RPMI8226 (cell line): ENCODE measurements around the gene FRAS1.
"Not testable (repeated sequence)": the region's sequence is repeated elsewhere in the genome, so short reads cannot be mapped to it uniquely, and the experiment has no call there.

Experiments
- DNase-seq: peaks from one replicate; pipeline ENCODE4 v3.0.0-alpha.2; 2015

Gene FRAS1

GRCh38 chr4:78396613-78397291 is 339.6 kb downstream of the FRAS1 start:
- no peak for DNase-seq

DNA sequence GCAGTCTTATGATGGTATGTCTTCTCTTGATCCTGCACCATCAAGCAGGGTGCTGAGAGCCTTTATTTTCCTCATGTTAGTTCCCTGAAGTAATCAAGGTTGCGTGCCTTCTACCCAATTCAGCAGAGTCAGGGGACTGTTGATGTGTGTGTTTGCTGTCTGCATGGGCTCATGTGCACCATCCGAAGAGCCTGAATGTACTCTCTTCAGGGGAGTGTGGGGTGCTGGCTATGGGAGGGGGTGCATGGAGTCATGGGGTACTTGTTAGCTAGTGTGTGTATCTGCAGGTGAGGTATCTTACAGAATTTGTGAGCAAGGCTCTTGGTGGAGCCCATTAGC is 340.1 kb downstream of the FRAS1 start:
- DNase-seq = no peak

DNA sequence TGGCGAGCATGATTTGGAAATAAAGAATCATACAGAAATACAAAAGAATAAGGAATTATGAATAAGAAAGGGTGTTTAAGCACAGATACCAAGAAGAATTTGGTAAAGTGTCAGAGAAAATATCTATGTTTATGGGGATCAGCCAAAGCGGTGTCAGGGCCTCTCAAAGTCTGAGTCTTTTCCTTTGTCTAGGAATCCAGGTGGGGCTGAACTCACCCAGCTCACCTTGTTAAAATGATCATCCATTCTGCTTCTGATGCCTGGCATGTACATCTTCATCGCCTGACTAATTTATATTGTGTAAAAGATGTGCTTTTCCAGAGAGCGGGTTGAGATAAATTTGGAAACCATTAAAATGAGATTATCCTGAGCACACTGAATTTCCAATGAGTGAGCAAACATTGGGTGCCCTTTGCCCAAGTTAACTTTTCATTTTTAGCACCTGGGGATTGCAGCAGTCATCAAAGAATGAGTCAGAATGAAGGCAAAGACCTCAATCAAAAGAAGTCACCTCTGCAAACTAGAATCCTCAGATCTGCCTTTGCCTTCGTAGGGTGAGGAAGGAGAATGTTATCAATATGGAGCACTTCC is 352.6 kb downstream of the FRAS1 start:
- DNase-seq = no peak

DNA sequence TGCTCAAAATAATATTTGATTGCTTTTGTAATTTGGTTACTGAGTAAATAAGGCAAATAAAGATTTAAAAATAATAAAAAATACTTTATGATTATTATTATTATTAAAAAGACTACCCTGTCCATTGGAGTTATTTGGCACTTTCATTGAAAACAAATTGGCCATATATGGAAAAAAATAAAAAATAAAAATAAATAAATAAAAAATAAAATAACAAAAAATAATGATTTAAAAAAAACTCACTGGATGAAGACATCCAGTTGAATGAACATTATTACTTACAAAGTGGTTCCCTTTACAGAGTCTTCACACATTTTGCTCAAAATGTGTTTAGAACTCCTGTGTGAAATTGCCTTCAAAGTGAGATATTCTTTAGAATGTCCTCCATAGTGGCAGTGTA is 353.1 kb downstream of the FRAS1 start:
- no peak for DNase-seq

DNA sequence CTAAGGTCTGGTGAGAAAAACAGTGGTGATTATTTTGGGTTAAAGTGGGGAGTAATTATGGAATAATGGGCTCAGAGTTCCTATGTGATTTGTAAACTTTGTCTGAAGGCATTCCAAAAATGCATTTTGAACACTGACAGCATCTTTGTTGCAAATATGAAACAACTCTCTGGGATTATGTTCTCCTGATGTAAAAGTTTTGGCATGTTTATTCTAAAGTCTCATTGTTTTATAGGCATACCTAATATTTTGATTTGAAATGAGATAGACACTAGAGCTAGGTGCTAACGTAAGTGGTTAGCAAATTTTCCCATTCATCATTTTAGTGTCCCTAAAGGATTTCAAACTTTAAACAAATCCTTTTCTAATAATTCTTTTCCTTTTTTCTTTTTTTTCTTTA is 353.6 kb downstream of the FRAS1 start:
- no peak for DNase-seq

DNA sequence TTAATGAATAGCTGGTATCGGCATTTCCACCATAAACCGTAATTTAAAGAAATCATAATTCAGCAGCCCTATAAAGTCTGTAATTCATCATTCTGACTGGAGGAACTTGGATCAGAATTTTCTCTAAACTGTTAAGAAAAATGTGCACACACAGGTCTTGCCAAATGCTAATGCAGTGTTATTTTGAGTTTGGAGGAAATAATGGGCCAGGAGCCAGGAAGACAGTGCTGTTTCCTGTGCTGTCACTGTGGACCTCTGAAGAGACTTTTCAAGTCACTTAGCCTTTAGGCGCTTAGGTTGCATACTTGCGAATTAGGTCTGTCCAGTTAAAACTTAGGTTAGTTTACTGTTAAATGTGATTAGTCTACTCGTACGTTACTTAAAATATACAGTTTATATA is 357.0 kb downstream of the FRAS1 start:
- DNase-seq = peak; percentile 9

DNA sequence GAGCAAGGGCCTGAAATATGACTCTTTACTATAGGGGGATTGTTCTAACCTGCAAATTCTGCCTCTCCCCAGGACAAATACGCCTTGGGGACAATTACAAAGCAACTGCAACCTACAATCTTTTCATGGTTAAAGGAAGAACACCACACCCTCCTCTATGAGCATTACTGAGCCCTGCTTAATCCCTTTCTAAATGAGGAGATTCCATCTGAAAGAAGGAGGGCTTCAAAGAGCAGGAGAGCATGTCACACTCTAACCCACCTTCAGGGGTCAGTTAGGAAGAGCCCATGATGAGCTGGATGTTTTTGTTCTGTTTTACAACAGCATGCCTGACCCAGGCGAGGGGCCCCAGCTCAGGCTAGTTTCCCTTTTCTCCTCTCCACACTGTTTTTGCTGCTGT is 360.5 kb downstream of the FRAS1 start:
- no peak for DNase-seq

GRCh38 chr4:78418406-78418805 is 361.3 kb downstream of the FRAS1 start:
- DNase-seq = no peak

- DNase-seq = no peak
Observed at GRCh38 chr4:78423790-78424189, 366.7 kb downstream of the FRAS1 start.

DNA sequence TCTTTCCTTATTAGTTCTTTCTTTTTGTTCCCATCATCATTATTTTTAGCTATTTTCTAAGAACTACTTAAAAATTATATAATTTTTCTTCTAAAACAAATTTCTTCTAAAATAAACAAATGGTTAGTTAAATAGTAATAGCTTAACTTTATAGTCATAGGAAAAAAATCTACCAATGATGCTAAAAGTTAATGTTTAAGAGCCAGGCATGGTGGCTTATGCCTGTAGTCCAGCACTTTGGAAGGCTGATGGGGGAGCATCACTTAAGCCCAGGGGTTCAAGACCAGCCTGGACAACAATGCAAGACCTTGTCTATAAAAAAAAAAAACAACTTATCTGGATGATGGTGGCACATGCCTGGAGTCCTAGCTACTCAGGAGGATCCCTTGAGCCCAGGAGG is 367.3 kb downstream of the FRAS1 start:
- no peak for DNase-seq

GRCh38 chr4:78426972-78427371 is 369.8 kb downstream of the FRAS1 start:
- DNase-seq = no peak

DNA sequence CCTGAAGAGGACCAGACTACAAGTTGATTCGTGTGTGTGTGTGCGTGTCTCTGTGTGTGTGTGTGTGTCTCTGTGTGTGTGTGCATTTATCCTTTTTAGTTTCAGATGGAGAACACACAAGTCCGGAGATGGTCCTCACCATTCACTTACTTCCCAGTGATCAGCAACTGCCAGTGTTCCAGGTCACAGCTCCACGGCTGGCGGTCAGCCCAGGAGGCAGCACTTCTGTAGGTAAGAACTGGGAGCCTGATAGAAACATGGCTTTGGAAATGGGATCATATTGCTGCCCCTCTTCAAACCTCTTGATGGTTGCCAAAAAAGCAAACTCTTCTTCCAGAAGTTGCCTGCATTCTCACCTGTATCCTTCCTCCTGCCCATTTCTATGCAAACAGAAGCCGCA is 371.9 kb downstream of the FRAS1 start:
- DNase-seq = no peak

- no peak for DNase-seq
Observed at GRCh38 chr4:78432896-78433295, 375.8 kb downstream of the FRAS1 start.

GRCh38 chr4:78437608-78438088 is 380.5 kb downstream of the FRAS1 start:
- DNase-seq = no peak

GRCh38 chr4:78439328-78439727 is 382.2 kb downstream of the FRAS1 start:
- DNase-seq = no peak

GRCh38 chr4:78441756-78442155 is 384.6 kb downstream of the FRAS1 start:
- no peak for DNase-seq

- no peak for DNase-seq
Observed at GRCh38 chr4:78446619-78447018, 389.5 kb downstream of the FRAS1 start.

- DNase-seq = no peak
Observed at GRCh38 chr4:78451407-78451806, 394.3 kb downstream of the FRAS1 start.

DNA sequence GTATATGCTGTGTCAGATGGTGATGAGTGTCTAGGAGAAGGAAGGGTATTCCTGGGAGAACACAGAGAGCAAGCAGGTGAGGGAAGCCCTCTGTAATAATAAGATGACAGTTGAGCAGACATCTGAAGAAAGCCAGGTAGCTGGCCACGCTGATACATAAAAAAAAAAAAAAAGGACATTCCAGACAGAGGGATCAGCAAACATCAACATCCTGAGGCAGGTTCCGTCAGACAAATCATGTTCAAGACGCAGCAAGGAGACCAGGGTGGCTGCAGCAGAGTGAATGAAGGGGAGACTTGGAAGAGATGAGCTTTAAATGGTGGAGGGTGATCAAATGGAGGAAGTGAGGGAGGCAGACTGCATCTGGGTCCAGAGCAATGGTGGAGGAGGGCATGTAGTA is 396.9 kb downstream of the FRAS1 start:
- no peak for DNase-seq

- DNase-seq = no peak
Observed at GRCh38 chr4:78457751-78458150, 400.6 kb downstream of the FRAS1 start.

DNA sequence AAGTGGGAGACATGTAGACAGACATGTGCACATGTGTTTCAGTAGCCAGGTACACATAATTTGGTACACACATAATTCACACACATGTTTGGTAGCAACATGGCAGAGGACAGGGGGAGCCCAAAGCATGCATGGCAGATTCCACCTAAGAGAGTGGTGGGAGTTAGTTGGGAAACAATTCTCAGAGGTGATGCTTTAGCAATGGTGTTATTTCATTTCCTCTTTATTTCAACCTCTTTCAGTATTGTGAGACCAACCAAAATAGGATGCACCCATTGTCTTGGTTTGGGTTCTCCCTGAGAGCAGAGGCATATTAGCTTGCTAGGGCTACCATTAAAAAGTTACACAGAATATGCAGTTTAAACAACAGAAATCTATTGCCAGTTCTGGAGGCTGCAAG is 402.2 kb downstream of the FRAS1 start:
- no peak for DNase-seq

DNA sequence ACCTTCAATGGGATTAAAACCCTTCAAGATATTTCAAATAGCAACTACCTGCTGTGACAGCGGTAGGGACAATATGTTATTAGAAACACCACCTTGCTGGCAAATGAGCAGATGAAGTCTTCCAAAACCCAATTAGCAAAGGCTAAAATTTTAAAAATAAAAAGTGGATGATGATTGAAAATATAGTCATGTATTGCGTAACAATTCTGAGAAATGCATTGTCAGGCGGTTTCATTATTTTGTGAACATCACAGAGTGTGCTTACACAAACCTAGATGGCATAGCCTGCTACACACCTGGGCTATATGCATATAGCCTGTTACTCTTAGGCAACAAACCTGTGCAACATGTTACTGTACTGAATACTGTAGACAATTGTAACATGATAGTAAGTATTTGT is 403.2 kb downstream of the FRAS1 start:
- DNase-seq = no peak

DNA sequence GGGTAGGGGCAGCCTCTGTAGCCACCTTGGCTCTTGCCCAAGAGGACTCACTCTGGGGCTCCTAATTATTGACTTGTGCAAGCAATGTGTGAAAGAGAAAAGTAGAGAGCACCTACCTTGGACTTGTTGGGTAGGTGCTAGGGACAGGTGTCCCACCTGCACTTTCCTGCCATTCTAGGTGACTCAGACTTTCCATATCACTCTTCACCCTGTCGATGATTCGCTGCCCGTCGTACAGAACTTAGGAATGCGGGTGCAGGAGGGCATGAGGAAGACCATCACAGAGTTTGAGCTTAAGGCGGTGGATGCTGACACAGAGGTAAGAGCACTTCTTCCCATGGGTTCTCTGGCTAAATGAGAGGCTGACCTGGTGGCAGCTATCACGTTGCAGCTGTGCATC is 407.1 kb downstream of the FRAS1 start:
- DNase-seq = no peak

GRCh38 chr4:78467223-78467622 is 410.1 kb downstream of the FRAS1 start:
- not testable (repeated sequence) for DNase-seq

GRCh38 chr4:78468272-78468671 is 411.1 kb downstream of the FRAS1 start:
- DNase-seq = no peak
